CD4-positive, alpha-beta T cell treated with Interleukin-6 for 4 hours (primary cell): ENCODE results near the gene FBXO47.
A peak's percentile ranks its signal among the peaks of the same experiment; 100 is the strongest.
"Not testable (repeated sequence)": the region's sequence is repeated elsewhere in the genome, so short reads cannot be mapped to it uniquely, and the experiment has no call there.

Experiments used
- DNase-seq: peaks from one replicate; pipeline ENCODE4 v3.0.0-alpha.2; 2020; ENCODE audit warnings: mixed read lengths

FBXO47 gene

DNA sequence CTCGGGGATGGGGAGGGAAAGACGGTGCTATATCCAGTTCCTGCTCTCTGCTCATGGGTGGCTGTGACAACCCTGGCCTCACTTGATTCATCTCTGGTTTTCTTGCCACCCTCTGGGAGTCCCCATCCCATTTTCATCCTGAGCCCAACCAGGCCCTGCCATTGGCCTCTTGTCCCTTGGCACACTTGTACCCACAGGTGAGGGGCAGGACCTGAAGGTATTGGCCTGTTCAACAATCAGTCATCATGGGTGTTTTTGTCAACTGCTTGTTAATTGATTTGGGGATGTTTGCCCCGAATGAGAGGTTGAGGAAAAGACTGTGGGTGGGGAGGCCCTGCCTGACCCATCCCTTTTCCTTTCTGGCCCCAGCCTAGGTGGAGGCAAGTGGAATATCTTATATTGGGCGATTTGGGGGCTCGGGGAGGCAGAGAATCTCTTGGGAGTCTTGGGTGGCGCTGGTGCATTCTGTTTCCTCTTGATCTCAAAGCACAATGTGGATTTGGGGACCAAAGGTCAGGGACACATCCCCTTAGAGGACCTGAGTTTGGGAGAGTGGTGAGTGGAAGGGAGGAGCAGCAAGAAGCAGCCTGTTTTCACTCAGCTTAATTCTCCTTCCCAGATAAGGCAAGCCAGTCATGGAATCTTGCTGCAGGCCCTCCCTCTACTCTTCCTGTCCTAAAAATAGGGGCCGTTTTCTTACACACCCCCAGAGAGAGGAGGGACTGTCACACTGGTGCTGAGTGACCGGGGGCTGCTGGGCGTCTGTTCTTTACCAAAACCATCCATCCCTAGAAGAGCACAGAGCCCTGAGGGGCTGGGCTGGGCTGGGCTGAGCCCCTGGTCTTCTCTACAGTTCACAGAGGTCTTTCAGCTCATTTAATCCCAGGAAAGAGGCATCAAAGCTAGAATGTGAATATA lies 46.6 kb downstream of the FBXO47 start:
- DNase-seq = no peak

DNA sequence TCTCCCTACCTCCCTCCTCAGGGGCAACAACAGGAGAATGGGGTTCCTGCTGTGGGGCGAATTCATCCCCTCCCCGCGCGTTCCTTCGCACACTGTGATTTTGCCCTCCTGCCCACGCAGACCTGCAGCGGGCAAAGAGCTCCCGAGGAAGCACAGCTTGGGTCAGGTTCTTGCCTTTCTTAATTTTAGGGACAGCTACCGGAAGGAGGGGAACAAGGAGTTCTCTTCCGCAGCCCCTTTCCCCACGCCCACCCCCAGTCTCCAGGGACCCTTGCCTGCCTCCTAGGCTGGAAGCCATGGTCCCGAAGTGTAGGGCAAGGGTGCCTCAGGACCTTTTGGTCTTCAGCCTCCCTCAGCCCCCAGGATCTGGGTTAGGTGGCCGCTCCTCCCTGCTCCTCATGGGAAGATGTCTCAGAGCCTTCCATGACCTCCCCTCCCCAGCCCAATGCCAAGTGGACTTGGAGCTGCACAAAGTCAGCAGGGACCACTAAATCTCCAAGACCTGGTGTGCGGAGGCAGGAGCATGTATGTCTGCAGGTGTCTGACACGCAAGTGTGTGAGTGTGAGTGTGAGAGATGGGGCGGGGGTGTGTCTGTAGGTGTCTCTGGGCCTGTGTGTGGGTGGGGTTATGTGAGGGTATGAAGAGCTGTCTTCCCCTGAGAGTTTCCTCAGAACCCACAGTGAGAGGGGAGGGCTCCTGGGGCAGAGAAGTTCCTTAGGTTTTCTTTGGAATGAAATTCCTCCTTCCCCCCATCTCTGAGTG lies 47.7 kb downstream of the FBXO47 start:
- no peak for DNase-seq

DNA sequence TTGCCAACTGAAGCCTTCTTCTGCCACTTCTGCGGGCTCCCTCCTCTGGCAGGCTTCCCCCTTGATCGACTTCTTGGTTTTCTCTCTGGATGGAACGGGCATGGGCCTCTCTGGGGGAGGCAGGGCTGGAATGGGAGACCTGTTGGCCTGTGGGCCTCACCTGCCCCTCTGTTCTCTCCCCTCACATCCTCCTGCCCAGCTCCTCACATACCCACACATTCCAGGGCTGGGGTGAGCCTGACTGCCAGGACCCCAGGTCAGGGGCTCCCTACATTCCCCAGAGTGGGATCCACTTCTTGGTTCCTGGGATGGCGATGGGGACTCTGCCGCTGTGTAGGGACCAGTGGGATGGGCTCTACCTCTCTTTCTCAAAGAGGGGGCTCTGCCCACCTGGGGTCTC lies 48.3 kb downstream of the FBXO47 start:
- DNase-seq = no peak

GRCh38 chr17:38918129-38918913 lies 48.9 kb downstream of the FBXO47 start:
- DNase-seq = no peak

- DNase-seq = no peak
Observed at GRCh38 chr17:38917259-38917658, 49.9 kb downstream of the FBXO47 start.

DNA sequence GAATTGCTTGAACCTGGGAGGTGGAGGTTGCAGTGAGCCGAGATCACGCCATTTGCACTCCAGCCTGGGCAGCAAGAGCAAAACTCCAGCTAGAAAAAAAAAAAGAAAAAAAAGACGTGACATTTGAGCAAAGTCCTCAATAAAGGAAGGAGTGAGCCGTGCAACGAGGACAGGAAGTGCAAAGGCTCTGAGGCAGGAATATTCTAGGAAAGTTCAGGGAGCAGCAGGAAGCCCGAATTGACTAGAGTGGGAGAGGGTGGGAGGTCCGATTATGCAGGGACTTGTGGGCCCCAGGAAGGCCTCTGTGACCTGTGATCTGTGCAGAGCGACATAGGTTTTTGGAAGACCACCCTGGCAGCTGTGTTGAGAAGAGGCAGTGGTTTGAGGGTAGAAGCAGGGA lies 50.4 kb downstream of the FBXO47 start:
- DNase-seq = no peak

DNA sequence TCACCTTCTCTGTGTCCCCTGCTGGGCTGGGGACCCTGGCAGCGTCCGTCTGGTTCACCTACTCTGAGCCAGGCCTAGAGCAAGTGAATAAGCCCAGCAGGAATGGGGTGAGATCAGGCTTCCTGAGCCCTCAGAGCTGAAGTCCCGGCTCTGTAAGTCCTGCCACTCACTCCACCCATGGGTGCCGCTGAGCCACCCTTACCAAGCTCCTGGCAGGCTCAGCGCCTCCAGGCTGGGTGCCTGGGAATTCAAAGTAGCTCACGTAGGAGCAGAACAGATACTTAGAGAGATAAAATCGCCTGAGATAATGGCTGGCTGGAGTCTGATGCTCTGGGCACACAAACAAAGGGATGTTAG lies 51.6 kb downstream of the FBXO47 start:
- DNase-seq = no peak

- no peak for DNase-seq
Observed at GRCh38 chr17:38914741-38915638, 52.2 kb downstream of the FBXO47 start.

DNA sequence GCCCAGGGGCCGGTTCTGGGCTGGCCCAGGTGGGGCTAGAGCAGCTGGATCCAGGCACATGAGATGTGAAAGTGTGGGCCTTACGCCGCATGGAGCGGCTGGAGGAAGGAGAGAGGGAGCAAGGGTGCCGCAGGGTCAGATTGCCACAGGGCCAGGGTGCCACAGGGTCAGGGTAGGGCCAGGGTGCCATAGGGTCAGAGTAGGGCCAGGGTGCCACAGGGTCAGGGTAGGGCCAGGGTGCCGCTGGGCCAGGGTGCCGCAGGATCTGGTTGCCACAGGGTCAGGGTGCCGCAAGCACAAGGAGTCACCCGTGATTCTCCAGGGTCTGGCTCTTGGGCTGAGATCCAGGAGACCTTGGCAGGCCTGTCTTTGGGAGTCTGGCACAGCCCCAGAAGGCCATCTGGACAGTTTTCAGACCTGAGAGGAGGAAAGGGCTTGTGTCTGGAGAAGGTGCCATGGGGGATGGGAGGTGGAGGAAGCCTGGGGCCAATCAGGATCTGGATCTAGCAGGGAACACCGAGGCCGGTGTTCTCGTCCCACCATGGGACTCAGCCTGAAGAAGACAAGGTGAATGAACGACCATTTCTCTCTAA lies 54.9 kb downstream of the FBXO47 start:
- no peak for DNase-seq

GRCh38 chr17:38911731-38912081 lies 55.5 kb downstream of the FBXO47 start:
- not testable (repeated sequence) for DNase-seq

DNA sequence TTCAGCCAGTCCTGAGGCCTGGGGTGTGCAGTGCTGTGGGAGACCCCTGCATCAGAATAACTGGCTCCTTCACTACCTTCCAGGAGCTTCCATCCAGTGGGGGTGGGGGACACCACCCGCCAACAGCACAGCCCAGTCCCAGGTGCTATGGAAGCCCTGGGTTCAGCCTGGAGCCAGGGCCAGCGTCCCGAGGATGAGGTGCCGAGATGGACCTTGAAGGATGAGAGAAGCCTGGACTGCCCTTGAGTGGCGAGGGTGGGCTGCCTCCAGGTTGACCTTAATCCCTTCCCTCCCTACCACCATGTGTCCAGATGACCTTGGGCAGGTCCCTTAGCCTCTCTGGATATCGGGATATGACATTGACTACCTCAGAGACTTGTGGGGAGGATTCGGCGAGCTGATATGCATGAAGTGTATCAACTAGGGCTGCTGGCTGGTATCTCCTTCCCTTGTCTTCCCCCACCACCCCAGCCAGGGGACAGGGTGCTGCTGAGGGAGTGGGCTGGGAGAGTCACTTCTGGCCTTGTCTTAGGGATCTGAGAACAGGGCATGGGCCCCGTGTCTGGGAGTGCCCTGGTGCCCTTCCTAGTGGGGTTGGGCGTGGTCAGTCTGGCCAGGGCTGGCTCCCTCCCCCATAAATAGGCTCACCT lies 56.0 kb downstream of the FBXO47 start:
- no peak for DNase-seq

DNA sequence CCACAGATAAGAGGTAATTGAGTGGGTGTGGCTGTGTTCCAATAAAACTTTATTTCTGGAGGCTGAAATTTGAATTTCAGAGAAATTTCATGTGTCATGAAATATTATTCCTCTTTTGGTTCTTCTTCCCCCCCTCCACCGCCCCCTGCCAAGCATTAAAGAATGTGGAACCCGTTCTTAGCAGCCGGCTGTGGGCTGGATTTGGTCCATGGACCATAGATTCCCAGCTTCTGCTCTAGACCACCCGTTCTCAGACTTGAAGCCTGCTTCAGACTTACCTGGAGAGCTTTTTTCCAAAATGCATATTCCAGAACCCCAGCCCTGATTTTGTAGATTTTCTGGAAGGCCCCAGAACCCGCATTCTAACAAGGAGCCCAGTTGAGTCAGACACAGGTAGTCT lies 56.9 kb downstream of the FBXO47 start:
- DNase-seq = no peak

DNA sequence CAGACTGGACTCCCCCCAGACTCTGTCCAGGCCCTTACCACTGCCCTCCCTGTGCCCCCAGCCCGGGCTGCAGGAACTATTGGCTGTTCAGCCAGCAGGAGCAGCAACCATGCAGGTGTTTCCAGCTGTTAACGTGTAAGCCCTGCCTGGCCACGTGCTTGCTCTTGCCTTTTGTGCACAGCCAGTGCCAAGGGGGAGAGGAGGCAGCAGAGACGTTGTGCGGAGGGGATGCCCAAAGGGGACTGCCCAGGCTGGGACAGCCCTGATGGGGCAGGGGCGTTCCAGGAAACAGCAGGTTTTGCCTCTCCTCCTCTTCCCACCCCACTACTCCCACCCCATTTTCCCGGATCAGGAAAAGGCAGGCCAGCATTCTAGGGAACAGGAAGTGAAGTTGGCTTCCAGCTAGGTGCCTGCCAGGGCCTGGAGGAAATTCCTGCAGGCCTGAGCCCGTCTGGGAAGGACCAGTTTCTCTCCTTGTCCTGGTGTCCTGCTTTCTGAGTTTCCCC lies 58.5 kb downstream of the FBXO47 start:
- no peak for DNase-seq

- DNase-seq = no peak
Observed at GRCh38 chr17:38907930-38908675, 59.1 kb downstream of the FBXO47 start.

GRCh38 chr17:38906460-38907228 lies 60.6 kb downstream of the FBXO47 start:
- DNase-seq = no peak

DNA sequence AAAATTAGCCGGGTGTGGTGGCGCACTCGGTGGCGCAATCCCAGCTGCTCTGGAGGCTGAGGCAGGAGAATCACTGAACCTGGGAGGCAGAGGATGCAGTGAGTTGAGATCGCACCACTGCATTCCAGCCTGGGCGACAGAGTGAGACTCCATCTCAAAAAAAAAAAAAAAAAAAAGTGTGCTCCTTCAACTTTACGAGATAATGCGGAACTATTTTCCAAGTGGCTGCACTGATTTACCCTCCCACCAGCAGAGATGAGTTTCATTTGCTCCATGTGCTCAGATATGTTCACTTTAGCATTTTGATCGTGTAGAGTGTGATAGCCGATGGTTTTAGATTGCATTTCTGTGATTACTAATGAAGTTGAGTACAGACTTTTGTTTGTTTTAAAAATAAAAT lies 61.8 kb downstream of the FBXO47 start:
- no peak for DNase-seq

GRCh38 chr17:38904892-38905291 lies 62.3 kb downstream of the FBXO47 start:
- no peak for DNase-seq

- DNase-seq = no peak
Observed at GRCh38 chr17:38903404-38903803, 63.8 kb downstream of the FBXO47 start.

GRCh38 chr17:38900978-38901656 lies 66.1 kb downstream of the FBXO47 start:
- DNase-seq = peak; percentile 35
